Measurements from ENCODE around the gene MYMK. TPM values are rescaled to one million over a fixed set of nuclear protein-coding genes. Genes with fewer than 3 reads are reported as not detected.
A peak's percentile ranks its signal among the peaks of the same experiment; 100 is the strongest.

MYMK gene
- total RNA-seq, 1 donor from 2014 or later, result not detected

- Histone ChIP-seq H3K4me1 (peaks cover 1% of the 10 kb centered on the region), H3K27me3 (no peaks in the 10 kb centered on the region), H3K27ac (no peak overlapping the region), H3K4me3 (no peak overlapping the region), H3K36me3 (no peaks in the 10 kb centered on the region), H3K9me3 (no peaks in the 10 kb centered on the region)
- intact Hi-C loops (cut with DNase I), result no loop called here
- TF ChIP-seq POLR2A (IDR thresholded peaks at IDR 0.05) (no peak), CTCF (IDR thresholded peaks at IDR 0.05) (no peak), POLR2AphosphoS5 (IDR thresholded peaks at IDR 0.05; ENCODE audit: insufficient read depth in 1 of 2, low read depth in 1 of 2) (no peak)
- no peak for DNase-seq (ENCODE audit: extremely low spot score in 2 of 2)
Observed at GRCh38 chr9:133484671-133485437, 39.9 kb downstream of the MYMK start.

- no peak overlapping the region for H3K4me3 ChIP-seq
- no peaks in the 10 kb centered on the region for H3K36me3 ChIP-seq
- intact Hi-C loops (cut with DNase I), result no loop called here
- no peak for DNase-seq (ENCODE audit: extremely low spot score in 2 of 2)
- H3K27me3 ChIP-seq, result no peaks in the 10 kb centered on the region
- H3K9me3 ChIP-seq, result no peaks in the 10 kb centered on the region
- H3K27ac ChIP-seq, result no peak overlapping the region
- peaks cover 10% of the 10 kb centered on the region for H3K4me1 ChIP-seq
- TF ChIP-seq POLR2A (IDR thresholded peaks at IDR 0.05), result no peak
- no peak for TF ChIP-seq POLR2AphosphoS5 (IDR thresholded peaks at IDR 0.05; ENCODE audit: insufficient read depth in 1 of 2, low read depth in 1 of 2)
Observed at GRCh38 chr9:133483611-133484010, 41.1 kb downstream of the MYMK start.

- Histone ChIP-seq H3K9me3 (no peaks in the 10 kb centered on the region), H3K36me3 (no peaks in the 10 kb centered on the region), H3K27me3 (no peaks in the 10 kb centered on the region), H3K27ac (no peak within 1 kb of the TSS), H3K4me1 (peaks cover 16% of the 10 kb centered on the region), H3K4me3 (peak within 1 kb of the TSS; percentile 54 to 85)
- no peak for DNase-seq (ENCODE audit: extremely low spot score in 2 of 2)
- intact Hi-C loops (cut with DNase I), result no loop called here
- TF ChIP-seq POLR2AphosphoS5 (IDR thresholded peaks at IDR 0.05; ENCODE audit: insufficient read depth in 1 of 2, low read depth in 1 of 2) (peak in 1 of 2 donors; percentile 26), POLR2A (IDR thresholded peaks at IDR 0.05) (no peak), CTCF (IDR thresholded peaks at IDR 0.05) (no peak)
Observed at GRCh38 chr9:133478851-133479711, 45.7 kb downstream of the MYMK start, which contains the start of gene SLC2A6. Gene SLC2A6, minus strand, starts transcription at chr9:133479099. Its CDS starts 40 bp downstream, at chr9:133479059.

- DNase-seq (ENCODE audit: extremely low spot score in 2 of 2), result no peak
- Histone ChIP-seq H3K9me3 (no peaks in the 10 kb centered on the region), H3K4me1 (peaks cover 16% of the 10 kb centered on the region), H3K27ac (no peak overlapping the region), H3K27me3 (no peaks in the 10 kb centered on the region), H3K36me3 (no peaks in the 10 kb centered on the region), H3K4me3 (peak overlapping the region; percentile 54 to 85)
- no peak for TF ChIP-seq POLR2AphosphoS5 (IDR thresholded peaks at IDR 0.05; ENCODE audit: insufficient read depth in 1 of 2, low read depth in 1 of 2)
- TF ChIP-seq POLR2A (IDR thresholded peaks at IDR 0.05), result no peak
- no peak for TF ChIP-seq CTCF (IDR thresholded peaks at IDR 0.05)
- intact Hi-C loops (cut with DNase I), result no loop called here
Observed at GRCh38 chr9:133477992-133478850, 46.5 kb downstream of the MYMK start.

- Histone ChIP-seq H3K4me1 (peaks cover 16% of the 10 kb centered on the region), H3K36me3 (no peaks in the 10 kb centered on the region), H3K27me3 (no peaks in the 10 kb centered on the region), H3K27ac (no peak overlapping the region), H3K9me3 (no peaks in the 10 kb centered on the region), H3K4me3 (no peak overlapping the region)
- intact Hi-C loops (cut with DNase I), result no loop called here
- no peak for DNase-seq (ENCODE audit: extremely low spot score in 2 of 2)
- TF ChIP-seq CTCF (IDR thresholded peaks at IDR 0.05) (no peak), POLR2AphosphoS5 (IDR thresholded peaks at IDR 0.05; ENCODE audit: insufficient read depth in 1 of 2, low read depth in 1 of 2) (no peak), POLR2A (IDR thresholded peaks at IDR 0.05) (no peak)
Observed at GRCh38 chr9:133477461-133477860, 47.3 kb downstream of the MYMK start.
